Activated T-helper 2 cell treated with anti-CD3 and anti-CD28 coated beads, Interferon-gamma antibody, Interleukin-2, Interleukin-4, amounts not matched to agents 10 μg/mL and 5 μg/mL and 100 μg/mL, durations not matched to agents 14 hours and 24 hours and 36 hours (primary cell): ENCODE measurements around the gene UMODL1. TPM values are rescaled to one million over a fixed set of nuclear protein-coding genes. Genes with fewer than 3 reads are reported as not detected.

Source experiments
- DNase-seq: peaks from one replicate; pipeline ENCODE4 v3.0.0; 2021; ENCODE audit warnings: low spot score
- H3K27ac Mint-ChIP-seq: one replicate; pipeline ENCODE4 v1.8.0; 2021; ENCODE audit warnings: mixed read lengths
- H3K27me3 Mint-ChIP-seq: one replicate; pipeline ENCODE4 v1.8.0; 2021; ENCODE audit warnings: low read depth, mixed read lengths
- H3K36me3 Mint-ChIP-seq: one replicate; pipeline ENCODE4 v1.8.0; 2021; ENCODE audit warnings: low read depth, mixed read lengths
- H3K4me1 Mint-ChIP-seq: one replicate; pipeline ENCODE4 v1.8.0; 2021; ENCODE audit warnings: low read depth, mixed read lengths
- H3K4me3 Mint-ChIP-seq: one replicate; pipeline ENCODE4 v1.8.0; 2021; ENCODE audit warnings: low read depth, mild to moderate bottlenecking, moderate library complexity, mixed read lengths
- H3K9me3 Mint-ChIP-seq: one replicate; pipeline ENCODE4 v1.8.0; 2021; ENCODE audit warnings: mixed read lengths
- intact Hi-C: fragments of 100-400 bp; cut with micrococcal nuclease; formaldehyde crosslinking; loops from one replicate; pipeline ENCODE4 v1.15.1; 2023
- total RNA-seq: library from RNA; stranded (reverse); gene quantifications from 2 replicates; pipeline ENCODE4 v1.2.3, GENCODE V29; 2022

The UMODL1 gene
- total RNA-seq, 1 donor from 2014 or later: not detected

- no peak for DNase-seq
- Mint-ChIP-seq H3K27ac (no peak overlapping the region), H3K36me3 (no peaks in the 10 kb centered on the region), H3K27me3 (peaks cover 36% of the 10 kb centered on the region), H3K4me1 (peaks cover 22% of the 10 kb centered on the region), H3K4me3 (no peak overlapping the region), H3K9me3 (no peaks in the 10 kb centered on the region)
- intact Hi-C loops: no loop called here
Observed at GRCh38 chr21:42122808-42123207, 51.7 kb downstream of the UMODL1 start.

GRCh38 chr21:42123219-42123908 is 52.2 kb downstream of the UMODL1 start:
- H3K36me3 Mint-ChIP-seq: no peaks in the 10 kb centered on the region
- DNase-seq: no peak
- H3K9me3 Mint-ChIP-seq: no peaks in the 10 kb centered on the region
- H3K27me3 Mint-ChIP-seq: peaks cover 30% of the 10 kb centered on the region
- H3K27ac Mint-ChIP-seq: no peak overlapping the region
- peaks cover 17% of the 10 kb centered on the region for H3K4me1 Mint-ChIP-seq
- H3K4me3 Mint-ChIP-seq: no peak overlapping the region
- intact Hi-C loops: no loop called here

- Mint-ChIP-seq H3K27me3 (peaks cover 30% of the 10 kb centered on the region), H3K4me3 (no peak overlapping the region), H3K27ac (no peak overlapping the region), H3K4me1 (peaks cover 11% of the 10 kb centered on the region), H3K36me3 (no peaks in the 10 kb centered on the region), H3K9me3 (no peaks in the 10 kb centered on the region)
- intact Hi-C loops: no loop called here
- no peak for DNase-seq
Observed at GRCh38 chr21:42124081-42124480, 53.0 kb downstream of the UMODL1 start.

GRCh38 chr21:42124826-42125570 is 53.9 kb downstream of the UMODL1 start:
- DNase-seq: no peak
- no peak overlapping the region for H3K27ac Mint-ChIP-seq
- no peaks in the 10 kb centered on the region for H3K9me3 Mint-ChIP-seq
- no peak overlapping the region for H3K4me3 Mint-ChIP-seq
- peaks cover 22% of the 10 kb centered on the region for H3K27me3 Mint-ChIP-seq
- peaks cover 9% of the 10 kb centered on the region for H3K4me1 Mint-ChIP-seq
- H3K36me3 Mint-ChIP-seq: no peaks in the 10 kb centered on the region
- intact Hi-C loops: no loop called here

- DNase-seq: no peak
- H3K4me3 Mint-ChIP-seq: no peak overlapping the region
- H3K27me3 Mint-ChIP-seq: peaks cover 15% of the 10 kb centered on the region
- no peaks in the 10 kb centered on the region for H3K9me3 Mint-ChIP-seq
- intact Hi-C loops: no loop called here
- H3K4me1 Mint-ChIP-seq: peaks cover 8% of the 10 kb centered on the region
- no peak overlapping the region for H3K27ac Mint-ChIP-seq
- no peaks in the 10 kb centered on the region for H3K36me3 Mint-ChIP-seq
Observed at GRCh38 chr21:42125571-42126544, 54.7 kb downstream of the UMODL1 start.

- Mint-ChIP-seq H3K4me1 (peaks cover 6% of the 10 kb centered on the region), H3K27ac (no peak overlapping the region), H3K4me3 (no peak overlapping the region), H3K27me3 (peaks cover 4% of the 10 kb centered on the region), H3K36me3 (no peaks in the 10 kb centered on the region), H3K9me3 (no peaks in the 10 kb centered on the region)
- intact Hi-C loops: no loop called here
- DNase-seq: no peak
Observed at GRCh38 chr21:42127164-42128150, 56.3 kb downstream of the UMODL1 start.

- no peaks in the 10 kb centered on the region for H3K27me3 Mint-ChIP-seq
- intact Hi-C loops: no loop called here
- no peak overlapping the region for H3K4me3 Mint-ChIP-seq
- no peaks in the 10 kb centered on the region for H3K36me3 Mint-ChIP-seq
- H3K9me3 Mint-ChIP-seq: no peaks in the 10 kb centered on the region
- peaks cover 3% of the 10 kb centered on the region for H3K4me1 Mint-ChIP-seq
- no peak overlapping the region for H3K27ac Mint-ChIP-seq
- DNase-seq: no peak
Observed at GRCh38 chr21:42129300-42130266, 58.5 kb downstream of the UMODL1 start.

- Mint-ChIP-seq H3K9me3 (no peaks in the 10 kb centered on the region), H3K36me3 (no peaks in the 10 kb centered on the region), H3K4me1 (peaks cover 3% of the 10 kb centered on the region), H3K27me3 (no peaks in the 10 kb centered on the region), H3K4me3 (no peak overlapping the region), H3K27ac (no peak overlapping the region)
- DNase-seq: no peak
- intact Hi-C loops: no loop called here
Observed at GRCh38 chr21:42130441-42130840, 59.3 kb downstream of the UMODL1 start.

- intact Hi-C loops: no loop called here
- H3K27me3 Mint-ChIP-seq: no peaks in the 10 kb centered on the region
- DNase-seq: no peak
- no peaks in the 10 kb centered on the region for H3K9me3 Mint-ChIP-seq
- H3K36me3 Mint-ChIP-seq: no peaks in the 10 kb centered on the region
- H3K27ac Mint-ChIP-seq: no peak overlapping the region
- H3K4me3 Mint-ChIP-seq: no peak overlapping the region
- peaks cover 3% of the 10 kb centered on the region for H3K4me1 Mint-ChIP-seq
Observed at GRCh38 chr21:42132183-42132582, 61.1 kb downstream of the UMODL1 start.

- H3K4me3 Mint-ChIP-seq: no peak overlapping the region
- no peaks in the 10 kb centered on the region for H3K36me3 Mint-ChIP-seq
- peaks cover 6% of the 10 kb centered on the region for H3K4me1 Mint-ChIP-seq
- H3K27me3 Mint-ChIP-seq: no peaks in the 10 kb centered on the region
- no peak for DNase-seq
- intact Hi-C loops: no loop called here
- no peaks in the 10 kb centered on the region for H3K9me3 Mint-ChIP-seq
- no peak overlapping the region for H3K27ac Mint-ChIP-seq
Observed at GRCh38 chr21:42133131-42133530, 62.0 kb downstream of the UMODL1 start.

- H3K36me3 Mint-ChIP-seq: no peaks in the 10 kb centered on the region
- no peak for DNase-seq
- no peaks in the 10 kb centered on the region for H3K27me3 Mint-ChIP-seq
- intact Hi-C loops: no loop called here
- H3K4me3 Mint-ChIP-seq: no peak overlapping the region
- no peak overlapping the region for H3K27ac Mint-ChIP-seq
- peaks cover 3% of the 10 kb centered on the region for H3K4me1 Mint-ChIP-seq
- H3K9me3 Mint-ChIP-seq: no peaks in the 10 kb centered on the region
Observed at GRCh38 chr21:42135386-42136052, 64.4 kb downstream of the UMODL1 start.
